DND-41 (cell line): ENCODE results near the gene TYMP.

Experiments used
- EZH2 ChIP-seq: IDR thresholded peaks from 3 replicates; pipeline ENCODE4 v1.6.1; 2012; ENCODE audit warnings: borderline replicate concordance, low read depth, mild to moderate bottlenecking, moderate library complexity, low read length, inconsistent platforms; ENCODE audit not compliant: severe bottlenecking
- TF ChIP-seq, protein P1 (sequence below): IDR thresholded peaks from 2 replicates; pipeline ENCODE4 v1.5.1; 2012; ENCODE audit warnings: borderline replicate concordance, low read length, moderate library complexity, mild to moderate bottlenecking; ENCODE audit not compliant: poor library complexity, severe bottlenecking; ENCODE audit errors: extremely low read depth

DNA sequence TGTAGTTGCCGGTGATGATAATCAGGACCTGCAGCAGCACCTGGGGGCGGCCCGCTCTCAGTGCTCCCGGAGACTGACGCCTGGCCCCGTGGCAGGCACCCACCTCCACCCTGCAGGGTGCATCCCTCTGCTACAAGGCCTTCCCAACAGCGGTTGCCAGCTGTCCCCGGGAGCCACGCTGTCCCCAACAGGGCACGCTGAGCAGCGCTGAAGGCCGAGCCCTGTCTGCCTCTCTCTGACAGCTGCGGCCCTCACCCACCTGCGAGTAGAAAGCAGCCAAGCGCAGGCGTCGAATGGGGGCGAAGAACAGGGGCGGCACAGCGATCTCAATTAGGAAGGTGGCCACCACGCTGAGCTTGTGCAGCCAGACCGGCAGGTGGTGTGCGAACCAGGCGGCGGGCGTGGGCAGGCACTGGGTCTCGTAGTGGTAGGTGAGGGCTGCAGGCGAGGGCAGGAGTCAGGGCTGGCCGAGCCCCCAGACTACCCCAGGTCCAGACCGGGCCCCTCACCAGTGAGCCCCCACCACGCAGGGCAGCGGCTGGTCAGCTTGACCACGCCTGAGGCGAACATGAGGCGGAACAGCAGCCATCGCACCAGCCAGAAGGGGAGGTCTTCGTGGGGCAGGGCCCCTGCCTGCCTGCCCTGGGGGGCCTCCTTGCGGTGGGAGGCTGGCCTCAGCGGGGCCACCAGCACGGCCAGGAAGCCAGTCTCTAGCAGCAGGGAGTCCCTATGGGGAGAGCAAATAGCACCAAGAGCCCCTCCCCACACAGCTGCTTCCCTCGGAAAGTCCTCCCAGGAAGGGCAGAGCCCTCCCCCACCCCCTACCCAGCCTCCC lies 23.8 kb downstream of the TYMP start:
- TF ChIP-seq, protein P1, sequence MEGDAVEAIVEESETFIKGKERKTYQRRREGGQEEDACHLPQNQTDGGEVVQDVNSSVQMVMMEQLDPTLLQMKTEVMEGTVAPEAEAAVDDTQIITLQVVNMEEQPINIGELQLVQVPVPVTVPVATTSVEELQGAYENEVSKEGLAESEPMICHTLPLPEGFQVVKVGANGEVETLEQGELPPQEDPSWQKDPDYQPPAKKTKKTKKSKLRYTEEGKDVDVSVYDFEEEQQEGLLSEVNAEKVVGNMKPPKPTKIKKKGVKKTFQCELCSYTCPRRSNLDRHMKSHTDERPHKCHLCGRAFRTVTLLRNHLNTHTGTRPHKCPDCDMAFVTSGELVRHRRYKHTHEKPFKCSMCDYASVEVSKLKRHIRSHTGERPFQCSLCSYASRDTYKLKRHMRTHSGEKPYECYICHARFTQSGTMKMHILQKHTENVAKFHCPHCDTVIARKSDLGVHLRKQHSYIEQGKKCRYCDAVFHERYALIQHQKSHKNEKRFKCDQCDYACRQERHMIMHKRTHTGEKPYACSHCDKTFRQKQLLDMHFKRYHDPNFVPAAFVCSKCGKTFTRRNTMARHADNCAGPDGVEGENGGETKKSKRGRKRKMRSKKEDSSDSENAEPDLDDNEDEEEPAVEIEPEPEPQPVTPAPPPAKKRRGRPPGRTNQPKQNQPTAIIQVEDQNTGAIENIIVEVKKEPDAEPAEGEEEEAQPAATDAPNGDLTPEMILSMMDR = no peak
- no peak for TF ChIP-seq EZH2
